MM.1S (cell line): ENCODE data around the gene TEX13C.
"Not testable (repeated sequence)": the region's sequence is repeated elsewhere in the genome, so short reads cannot be mapped to it uniquely, and the experiment has no call there.

ENCODE experiments used
- DNase-seq: peaks from one replicate; pipeline ENCODE4 v3.0.0-alpha.2; 2015
- H2AFZ ChIP-seq: fragments of 300-600 bp; sonication (generic); 2 replicates; pipeline ENCODE4 v1.6.0; 2016; ENCODE audit warnings: antibody characterized with exemption, low read length
- H3F3A ChIP-seq: fragments of 300-600 bp; sonication (generic); 2 replicates; pipeline ENCODE4 v1.6.1; 2016; ENCODE audit warnings: mild to moderate bottlenecking, antibody characterized with exemption, low read length, moderate library complexity, mixed read lengths; ENCODE audit not compliant: insufficient read depth
- H3K27ac ChIP-seq: fragments of 300-600 bp; sonication (generic); 2 replicates; pipeline ENCODE4 v1.5.1; 2016; ENCODE audit warnings: mild to moderate bottlenecking, low read length
- H3K27me3 ChIP-seq: fragments of 300-600 bp; sonication (generic); replicated peaks from 2 replicates; pipeline ENCODE4 v1.6.0; 2016; ENCODE audit warnings: low read length; ENCODE audit not compliant: insufficient read depth
- H3K36me3 ChIP-seq: fragments of 300-600 bp; sonication (generic); replicated peaks from 2 replicates; pipeline ENCODE4 v1.6.1; 2016; ENCODE audit warnings: mild to moderate bottlenecking, low read length, mixed read lengths; ENCODE audit not compliant: insufficient read depth
- H3K4me1 ChIP-seq: fragments of 300-600 bp; sonication (generic); 2 replicates; pipeline ENCODE4 v1.6.1; 2016; ENCODE audit warnings: low read length, mixed read lengths
- H3K4me2 ChIP-seq: fragments of 300-600 bp; sonication (generic); 2 replicates; pipeline ENCODE4 v1.6.0; 2016; ENCODE audit warnings: low read depth, low read length
- H3K4me3 ChIP-seq: fragments of 300-600 bp; sonication (generic); 2 replicates; pipeline ENCODE4 v1.5.1; 2016; ENCODE audit warnings: low read length, mixed read lengths
- H3K79me2 ChIP-seq: fragments of 300-600 bp; sonication (generic); 2 replicates; pipeline ENCODE4 v1.6.1; 2016; ENCODE audit warnings: mixed run types, low read length, mixed read lengths
- H3K9ac ChIP-seq: fragments of 300-600 bp; sonication (generic); 2 replicates; pipeline ENCODE4 v1.6.1; 2016; ENCODE audit warnings: low read length, mixed read lengths
- H3K9me2 ChIP-seq: fragments of 300-600 bp; sonication (generic); replicated peaks from 2 replicates; pipeline ENCODE4 v1.6.1; 2016; ENCODE audit warnings: mild to moderate bottlenecking, low read length, mixed read lengths; ENCODE audit not compliant: insufficient read depth
- H3K9me3 ChIP-seq: fragments of 300-600 bp; sonication (generic); replicated peaks from 2 replicates; pipeline ENCODE4 v1.6.1; 2016; ENCODE audit warnings: mild to moderate bottlenecking, low read length, mixed read lengths; ENCODE audit not compliant: insufficient read depth
- H4K20me1 ChIP-seq: fragments of 300-600 bp; sonication (generic); 2 replicates; pipeline ENCODE4 v1.6.1; 2016; ENCODE audit warnings: mild to moderate bottlenecking, low read length, moderate library complexity, mixed read lengths; ENCODE audit not compliant: insufficient read depth
- CTCF ChIP-seq: fragments of 300-600 bp; sonication (generic); IDR thresholded peaks from 2 replicates; pipeline ENCODE4 v1.5.1; 2016; ENCODE audit warnings: antibody characterized with exemption, low read length, mixed read lengths
- EZH2 ChIP-seq: fragments of 300-600 bp; sonication (generic); optimal IDR thresholded peaks from 2 replicates; pipeline ENCODE3; 2017; ENCODE audit warnings: low read depth, mild to moderate bottlenecking, antibody characterized with exemption, low read length, mixed read lengths
- EZH2phosphoT487 ChIP-seq: fragments of 300-600 bp; sonication (generic); IDR thresholded peaks from 2 replicates; pipeline ENCODE4 v1.6.1; 2018; ENCODE audit warnings: antibody characterized with exemption, low read length

TEX13C gene

GRCh38 chrX:125308653-125309052, 11.0 kb upstream of the TEX13C start:
- H3K4me1 ChIP-seq = no peaks in the 10 kb centered on the region
- no peak overlapping the region for H3K9ac ChIP-seq
- H3F3A ChIP-seq = no peaks in the 10 kb centered on the region
- no peaks in the 10 kb centered on the region for H3K9me3 ChIP-seq
- no peak overlapping the region for H3K27ac ChIP-seq
- no peak overlapping the region for H2AFZ ChIP-seq
- no peaks in the 10 kb centered on the region for H4K20me1 ChIP-seq
- H3K36me3 ChIP-seq = no peaks in the 10 kb centered on the region
- no peak for DNase-seq
- H3K9me2 ChIP-seq = no peaks in the 10 kb centered on the region
- H3K4me3 ChIP-seq = no peak overlapping the region
- no peak overlapping the region for H3K4me2 ChIP-seq
- no peaks in the 10 kb centered on the region for H3K79me2 ChIP-seq
- TF ChIP-seq CTCF = no peak
- no peak for TF ChIP-seq EZH2
- no peak for TF ChIP-seq EZH2phosphoT487
- H3K27me3 ChIP-seq = no peaks in the 10 kb centered on the region

- H3K4me1 ChIP-seq, H3K36me3 ChIP-seq, H3K27me3 ChIP-seq, H3K9me2 ChIP-seq, H3K27ac ChIP-seq, H3K79me2 ChIP-seq, H4K20me1 ChIP-seq, DNase-seq, H3F3A ChIP-seq, H3K4me2 ChIP-seq, H3K9me3 ChIP-seq, H3K4me3 ChIP-seq, H3K9ac ChIP-seq, H2AFZ ChIP-seq: not testable (repeated sequence)
These were observed 505 bp upstream of the TEX13C start for GRCh38 chrX:125319166-125319565.

- Histone ChIP-seq H2AFZ (no peak overlapping the region), H3K4me2 (no peak overlapping the region), H3K4me1 (no peaks in the 10 kb centered on the region), H3K9me3 (no peaks in the 10 kb centered on the region), H3K9ac (no peak overlapping the region), H3K27ac (no peak overlapping the region), H3K79me2 (no peaks in the 10 kb centered on the region), H3K27me3 (no peaks in the 10 kb centered on the region), H3F3A (no peaks in the 10 kb centered on the region), H4K20me1 (no peaks in the 10 kb centered on the region), H3K36me3 (no peaks in the 10 kb centered on the region), H3K9me2 (no peaks in the 10 kb centered on the region), H3K4me3 (no peak overlapping the region)
- no peak for DNase-seq
- TF ChIP-seq EZH2 (no peak), EZH2phosphoT487 (no peak), CTCF (no peak)
These were observed 2.8 kb downstream of the TEX13C start for GRCh38 chrX:125322431-125322830.

- TF ChIP-seq EZH2phosphoT487 (no peak), EZH2 (no peak), CTCF (no peak)
- H3K9ac ChIP-seq = no peak overlapping the region
- H3K27ac ChIP-seq = no peak overlapping the region
- H3K79me2 ChIP-seq = no peaks in the 10 kb centered on the region
- H3K4me3 ChIP-seq = no peak overlapping the region
- no peaks in the 10 kb centered on the region for H4K20me1 ChIP-seq
- DNase-seq = no peak
- H3K4me1 ChIP-seq = no peaks in the 10 kb centered on the region
- H3K4me2 ChIP-seq = no peak overlapping the region
- no peak overlapping the region for H2AFZ ChIP-seq
- no peaks in the 10 kb centered on the region for H3K9me3 ChIP-seq
- H3K9me2 ChIP-seq = no peaks in the 10 kb centered on the region
- no peaks in the 10 kb centered on the region for H3K27me3 ChIP-seq
- no peaks in the 10 kb centered on the region for H3F3A ChIP-seq
- no peaks in the 10 kb centered on the region for H3K36me3 ChIP-seq
These were observed 6.9 kb downstream of the TEX13C start for GRCh38 chrX:125326599-125326998.
